Muscle layer of duodenum (tissue), 2 donors: Measurements from ENCODE around the gene BCAS1.

Experiments
- H3K27ac ChIP-seq: one replicate; pipeline ENCODE4 v1.7.0; 2013; ENCODE audit warnings: mild to moderate bottlenecking, low read length
- H3K27me3 ChIP-seq: one replicate; pipeline ENCODE4 v1.7.0; 2013; ENCODE audit warnings: low read depth, mild to moderate bottlenecking, control low read depth, low read length
- H3K36me3 ChIP-seq, 2 donors: one replicate each; pipeline ENCODE4 v1.7.0; 2013; ENCODE audit warnings: low read length in 2 of 2, control low read depth in 1 of 2, mild to moderate bottlenecking in 1 of 2; ENCODE audit not compliant: insufficient read depth in 2 of 2, control insufficient read depth in 1 of 2
- H3K4me1 ChIP-seq, 2 donors: one replicate each; pipeline ENCODE4 v1.7.0; 2013; ENCODE audit warnings: low read length in 2 of 2, mild to moderate bottlenecking in 2 of 2, control low read depth in 1 of 2, moderate library complexity in 1 of 2; ENCODE audit not compliant: insufficient read depth in 2 of 2, control insufficient read depth in 1 of 2
- H3K4me3 ChIP-seq, 2 donors: one replicate each; pipeline ENCODE4 v1.7.0; 2013; ENCODE audit warnings: low read length in 2 of 2, low read depth in 1 of 2, mild to moderate bottlenecking in 1 of 2
- H3K9me3 ChIP-seq, 2 donors: one replicate each; pipeline ENCODE4 v1.7.0; 2013; ENCODE audit warnings: low read length in 2 of 2, control low read depth in 1 of 2, mild to moderate bottlenecking in 1 of 2; ENCODE audit not compliant: control insufficient read depth in 1 of 2
- donor health status: healthy.

The BCAS1 gene

DNA sequence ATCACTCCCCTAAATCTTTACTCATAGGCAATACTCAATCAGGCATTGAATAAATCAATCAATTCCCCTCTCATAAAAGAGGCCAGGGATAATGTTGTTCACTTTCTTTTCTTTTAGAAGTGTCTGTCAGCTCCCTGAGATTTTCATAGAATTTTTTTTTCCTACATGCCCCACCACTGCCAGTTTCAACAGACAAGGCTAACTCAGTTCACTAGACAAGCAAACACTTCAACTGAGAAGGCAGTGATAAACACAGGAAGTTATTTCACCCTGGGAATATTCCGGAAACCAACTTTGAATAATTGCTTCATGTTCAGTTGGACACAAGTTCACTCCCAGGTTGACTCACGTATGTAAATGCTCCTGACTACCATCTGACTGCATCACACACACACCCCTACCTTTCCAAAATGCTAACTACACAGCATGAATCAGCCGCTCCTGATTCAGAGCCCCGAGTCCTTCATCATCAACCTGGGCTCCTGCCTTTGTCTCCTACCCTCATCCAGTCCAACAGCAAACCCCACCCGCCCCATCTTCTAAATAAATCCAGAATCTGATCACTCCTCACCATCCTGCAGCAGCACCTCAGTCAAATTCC, 143.9 kb downstream of the BCAS1 start:
- no peak overlapping the region for H3K27ac ChIP-seq
- H3K9me3 ChIP-seq: no peaks in the 10 kb centered on the region
- H3K27me3 ChIP-seq: no peaks in the 10 kb centered on the region
- no peaks in the 10 kb centered on the region for H3K36me3 ChIP-seq
- no peak overlapping the region for H3K4me3 ChIP-seq
- H3K4me1 ChIP-seq: peaks cover 0 to 3% of the 10 kb centered on the region in 2 donors

- Histone ChIP-seq H3K4me3 (no peak overlapping the region), H3K9me3 (no peaks in the 10 kb centered on the region), H3K27me3 (no peaks in the 10 kb centered on the region), H3K36me3 (no peaks in the 10 kb centered on the region), H3K27ac (no peak overlapping the region), H3K4me1 (peaks cover 0 to 3% of the 10 kb centered on the region in 2 donors)
Observed at GRCh38 chr20:53925651-53926401, 144.6 kb downstream of the BCAS1 start.

GRCh38 chr20:53923566-53924369, 146.6 kb downstream of the BCAS1 start:
- H3K36me3 ChIP-seq: no peaks in the 10 kb centered on the region
- H3K9me3 ChIP-seq: no peaks in the 10 kb centered on the region
- peak overlapping the region; percentile 64 for H3K27ac ChIP-seq
- no peak overlapping the region for H3K4me3 ChIP-seq
- H3K27me3 ChIP-seq: no peaks in the 10 kb centered on the region
- H3K4me1 ChIP-seq: peaks cover 0 to 3% of the 10 kb centered on the region in 2 donors

- H3K9me3 ChIP-seq: no peaks in the 10 kb centered on the region
- peaks cover 1 to 3% of the 10 kb centered on the region in 2 donors for H3K4me1 ChIP-seq
Observed at GRCh38 chr20:53922901-53923314, 147.5 kb downstream of the BCAS1 start.

GRCh38 chr20:53921443-53921973, 148.9 kb downstream of the BCAS1 start:
- Histone ChIP-seq H3K9me3 (no peaks in the 10 kb centered on the region), H3K4me3 (no peak overlapping the region), H3K27ac (no peak overlapping the region), H3K27me3 (no peaks in the 10 kb centered on the region), H3K36me3 (no peaks in the 10 kb centered on the region), H3K4me1 (peaks cover 3 to 8% of the 10 kb centered on the region in 2 donors)

More at GRCh38 chr20:53922901-53923314, 147.5 kb downstream of the BCAS1 start:
- no peak overlapping the region for H3K27ac ChIP-seq
- H3K4me3 ChIP-seq: no peak overlapping the region
- H3K36me3 ChIP-seq: no peaks in the 10 kb centered on the region
- no peaks in the 10 kb centered on the region for H3K27me3 ChIP-seq

GRCh38 chr20:53920647-53921245, 149.6 kb downstream of the BCAS1 start:
- Histone ChIP-seq H3K27me3 (no peaks in the 10 kb centered on the region), H3K4me3 (no peak overlapping the region), H3K4me1 (peaks cover 3 to 13% of the 10 kb centered on the region in 2 donors), H3K9me3 (no peaks in the 10 kb centered on the region), H3K36me3 (no peaks in the 10 kb centered on the region), H3K27ac (no peak overlapping the region)

GRCh38 chr20:53919886-53920285, 150.5 kb downstream of the BCAS1 start:
- Histone ChIP-seq H3K27me3 (no peaks in the 10 kb centered on the region), H3K4me1 (peaks cover 6 to 18% of the 10 kb centered on the region in 2 donors), H3K36me3 (no peaks in the 10 kb centered on the region), H3K9me3 (no peaks in the 10 kb centered on the region), H3K27ac (no peak overlapping the region), H3K4me3 (no peak overlapping the region)

DNA sequence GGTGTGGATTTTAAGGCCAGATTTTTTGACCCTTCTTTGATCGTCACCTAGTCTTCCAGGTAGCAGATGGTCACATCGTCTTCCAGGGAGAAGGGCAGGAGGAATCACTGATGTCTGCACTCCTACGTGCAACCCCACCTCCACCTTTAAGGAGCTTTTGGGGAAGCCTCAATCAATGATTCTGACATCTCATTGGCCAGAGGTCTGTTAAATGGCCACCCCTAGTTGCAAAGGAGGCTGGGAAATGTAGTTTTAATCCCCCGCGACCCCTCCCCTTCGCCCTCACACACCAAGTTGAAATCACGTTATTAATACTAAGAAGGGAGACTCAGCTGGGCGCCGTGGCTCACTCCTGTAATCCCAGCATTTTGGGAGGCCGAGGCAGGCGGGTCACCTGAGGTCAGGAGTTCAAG, 151.4 kb downstream of the BCAS1 start:
- Histone ChIP-seq H3K27ac (no peak overlapping the region), H3K9me3 (no peaks in the 10 kb centered on the region), H3K27me3 (no peaks in the 10 kb centered on the region), H3K4me1 (peaks cover 11 to 23% of the 10 kb centered on the region in 2 donors), H3K4me3 (no peak overlapping the region), H3K36me3 (no peaks in the 10 kb centered on the region)

DNA sequence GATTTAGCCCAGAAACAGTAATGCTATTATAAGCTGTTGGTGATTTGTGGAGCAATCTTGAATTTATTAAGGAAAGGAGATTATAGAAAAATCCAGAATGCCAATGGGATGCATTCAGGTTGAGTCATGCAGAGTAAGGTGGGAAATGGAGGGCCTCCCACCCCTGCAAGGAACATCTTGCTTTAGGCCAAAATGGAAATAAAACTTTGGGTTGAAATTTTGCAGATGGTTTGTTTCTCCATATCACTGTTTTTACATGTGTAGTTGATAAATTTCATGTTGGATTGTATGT, 152.4 kb downstream of the BCAS1 start:
- H3K36me3 ChIP-seq: no peaks in the 10 kb centered on the region
- no peaks in the 10 kb centered on the region for H3K9me3 ChIP-seq
- no peaks in the 10 kb centered on the region for H3K27me3 ChIP-seq
- H3K27ac ChIP-seq: peak overlapping the region; percentile 47
- peaks cover 10 to 23% of the 10 kb centered on the region in 2 donors for H3K4me1 ChIP-seq
- H3K4me3 ChIP-seq: no peak overlapping the region

DNA sequence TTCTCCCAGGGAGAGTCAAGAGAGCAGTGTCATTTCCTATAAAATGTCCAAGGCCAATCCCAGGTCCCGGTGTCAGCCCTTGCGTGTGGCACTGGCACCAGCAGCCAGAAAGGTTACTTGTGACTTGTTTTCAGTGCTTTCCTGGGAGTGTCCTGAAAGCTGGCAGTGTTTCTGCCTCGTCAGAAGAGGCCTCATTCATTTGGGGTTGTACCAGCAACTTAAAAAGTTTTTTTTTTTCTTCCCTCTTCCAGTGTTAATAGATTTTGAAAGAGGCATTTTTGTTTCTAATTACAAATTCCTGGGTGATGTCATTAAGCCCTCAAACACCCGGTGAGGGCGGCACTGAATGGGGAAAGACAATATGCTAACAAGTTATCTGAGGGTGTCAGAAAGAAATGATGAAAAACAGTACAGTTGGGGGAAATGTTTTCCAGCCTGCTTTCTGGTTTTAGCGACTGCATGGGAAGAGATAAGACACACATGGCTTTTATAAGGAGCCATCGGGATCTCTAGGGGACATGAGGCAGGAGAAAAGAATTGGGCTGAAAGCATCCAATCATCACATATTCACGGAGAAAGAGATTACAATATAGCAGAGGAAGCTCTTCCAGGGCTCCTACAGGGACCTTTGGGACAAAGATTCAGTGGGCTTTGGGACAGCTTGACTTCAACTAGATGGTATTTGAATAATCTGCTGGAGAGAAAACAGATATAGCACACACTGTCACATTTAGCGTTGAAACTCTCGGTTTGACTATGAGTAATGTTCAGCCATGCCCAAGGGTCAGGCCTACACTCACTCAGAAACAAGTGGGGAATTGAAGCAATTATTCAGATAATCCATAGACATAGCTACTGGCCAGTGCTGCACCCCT, 153.0 kb downstream of the BCAS1 start:
- no peaks in the 10 kb centered on the region for H3K36me3 ChIP-seq
- peak overlapping the region; percentile 47 for H3K27ac ChIP-seq
- no peak overlapping the region for H3K4me3 ChIP-seq

More for the DNA sequence above, 153.0 kb downstream of the BCAS1 start:
- peaks cover 10 to 23% of the 10 kb centered on the region in 2 donors for H3K4me1 ChIP-seq
- H3K27me3 ChIP-seq: no peaks in the 10 kb centered on the region
- H3K9me3 ChIP-seq: no peaks in the 10 kb centered on the region
